GM12891 (cell line): ENCODE results near the gene ZNF584.

ENCODE experiments used
- PAX5 ChIP-seq: IDR thresholded peaks from 2 replicates; pipeline ENCODE4 v1.6.1; 2011; ENCODE audit warnings: low read length, moderate library complexity, mild to moderate bottlenecking; ENCODE audit not compliant: insufficient read depth, severe bottlenecking
- POLR2A ChIP-seq: IDR thresholded peaks from 2 replicates; pipeline ENCODE4 v1.6.1; 2011; ENCODE audit warnings: low read depth, low read length, control low read depth
- POLR2AphosphoS5 ChIP-seq: IDR thresholded peaks from 2 replicates; pipeline ENCODE4 v1.6.1; 2011; ENCODE audit warnings: low read depth, low read length, control low read depth
- POU2F2 ChIP-seq: IDR thresholded peaks from 2 replicates; pipeline ENCODE4 v1.6.1; 2011; ENCODE audit warnings: low read depth, mild to moderate bottlenecking, control low read depth, low read length, moderate library complexity
- SPI1 ChIP-seq: IDR thresholded peaks from 2 replicates; pipeline ENCODE4 v1.6.1; 2011; ENCODE audit warnings: low read depth, low read length, control low read depth
- TAF1 ChIP-seq: IDR thresholded peaks from 2 replicates; pipeline ENCODE4 v1.6.1; 2011; ENCODE audit warnings: low read depth, low read length, control low read depth

DNA sequence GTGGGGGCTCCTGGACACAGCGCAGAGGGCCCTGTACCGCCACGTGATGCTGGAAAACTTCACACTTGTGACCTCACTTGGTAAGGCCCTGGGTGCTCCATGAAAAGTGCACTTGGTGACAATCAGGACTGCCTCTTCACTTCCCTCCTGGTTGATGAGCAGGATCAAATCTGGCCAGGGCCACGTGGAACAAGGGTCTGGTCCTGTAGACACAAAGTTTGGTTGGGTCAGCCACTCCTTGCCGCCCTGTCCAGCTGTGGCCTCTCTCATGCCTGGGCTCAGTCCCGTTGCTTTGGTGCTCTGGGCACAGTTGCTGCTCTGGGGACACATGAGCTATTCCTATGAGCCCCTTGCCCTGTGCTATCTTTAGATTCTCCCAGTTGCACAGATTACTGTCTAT lies 45.3 kb downstream of the ZNF584 start:
- TF ChIP-seq TAF1 (no peak), POLR2AphosphoS5 (no peak), POLR2A (no peak), PAX5 (no peak), POU2F2 (no peak), SPI1 (no peak)
